Left hindlimb (tissue), 1 donor: ENCODE results near the gene DNAJC22.
"Not testable (repeated sequence)": the region's sequence is repeated elsewhere in the genome, so short reads cannot be mapped to it uniquely, and the experiment has no call there.

Source experiments
- DNase-seq: peaks from one replicate; pipeline ENCODE4 v3.0.0-alpha.2; 2018

The DNAJC22 gene

DNA sequence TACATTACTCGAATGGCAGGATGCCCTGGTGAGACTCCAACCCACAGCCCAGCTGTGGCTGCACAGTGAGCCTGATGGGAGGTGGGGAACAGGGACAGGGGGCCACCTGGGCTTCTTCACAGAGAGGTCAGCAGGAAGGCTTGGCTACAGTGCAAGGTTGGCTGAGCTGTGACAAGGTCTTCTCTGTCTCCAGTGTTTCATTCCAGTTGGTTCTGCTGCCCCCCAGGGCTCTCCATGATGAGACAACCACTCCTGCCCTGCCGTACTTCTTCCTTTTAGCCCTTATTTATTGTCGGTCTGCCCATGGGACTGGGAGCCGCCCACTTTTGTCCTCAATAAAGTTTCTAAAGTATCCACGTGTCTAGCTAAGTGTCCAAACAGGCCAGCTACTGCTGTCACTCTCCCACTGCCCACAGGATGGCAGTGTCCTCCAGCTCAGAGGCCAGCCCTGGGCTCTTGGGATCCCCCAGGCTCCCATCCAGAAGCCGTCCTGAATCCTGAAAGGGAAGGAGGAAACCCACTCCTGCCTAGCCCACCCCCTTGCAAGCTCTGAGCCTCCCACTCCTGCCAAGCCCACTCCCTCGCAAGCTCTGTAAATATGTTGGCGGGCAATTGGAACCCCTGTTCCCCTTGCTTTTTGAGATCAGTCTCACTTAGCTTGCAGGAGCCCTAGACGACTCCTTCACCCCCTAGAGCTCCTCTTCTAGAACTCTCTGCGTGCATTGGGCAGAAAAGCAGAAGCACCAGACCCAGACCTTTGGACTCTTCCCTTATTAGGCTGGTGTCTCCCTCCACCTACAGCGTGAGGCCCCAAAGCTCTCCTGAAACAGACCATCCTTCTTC lies 15.1 kb upstream of the DNAJC22 start:
- peak; percentile 79 for DNase-seq

DNA sequence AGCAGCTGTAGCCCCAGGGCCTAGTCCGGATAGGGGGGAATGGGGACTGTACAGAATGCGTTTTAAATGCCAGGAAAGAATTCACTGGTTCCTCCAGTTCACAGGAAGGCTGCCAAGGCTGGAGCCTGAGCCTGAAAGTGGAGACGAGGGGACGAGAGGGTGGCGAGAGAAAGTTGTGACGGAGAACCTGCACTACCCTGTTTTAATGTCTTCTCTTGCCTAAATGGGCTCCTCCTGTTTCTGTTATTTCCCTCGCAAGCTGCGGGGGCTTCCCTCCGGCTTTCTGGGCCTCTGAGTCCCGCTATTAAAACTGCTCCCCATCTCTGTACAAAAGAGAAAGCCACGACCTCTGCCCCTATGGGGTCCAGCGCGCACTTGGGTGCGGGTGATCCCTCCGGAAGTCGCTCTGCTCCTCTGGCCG lies 14.2 kb upstream of the DNAJC22 start:
- DNase-seq = no peak

DNA sequence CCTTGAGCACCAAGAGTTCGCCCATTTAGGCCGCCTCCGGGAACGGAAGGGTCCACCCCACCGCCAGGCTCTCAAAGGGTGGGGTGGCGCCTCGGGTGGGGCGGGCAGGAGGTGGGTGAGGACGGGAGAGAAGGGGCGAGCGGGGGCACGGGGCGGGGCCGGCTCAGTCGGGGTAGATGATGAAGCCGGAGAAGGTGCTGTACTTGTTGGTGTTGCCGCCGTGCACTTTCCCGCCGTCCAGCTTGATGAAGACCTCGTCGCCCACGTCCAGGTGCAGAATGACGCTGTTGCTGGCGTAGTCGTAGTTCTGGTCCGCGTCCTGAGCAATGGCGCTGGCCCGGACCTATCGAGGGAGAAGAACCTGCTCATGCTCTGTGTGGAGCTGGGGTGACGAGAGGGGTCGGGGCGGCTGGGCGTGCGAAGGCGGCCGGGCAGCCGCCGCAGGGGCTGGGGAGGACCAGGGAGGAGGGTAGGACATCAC lies 13.8 kb upstream of the DNAJC22 start:
- no peak for DNase-seq

DNA sequence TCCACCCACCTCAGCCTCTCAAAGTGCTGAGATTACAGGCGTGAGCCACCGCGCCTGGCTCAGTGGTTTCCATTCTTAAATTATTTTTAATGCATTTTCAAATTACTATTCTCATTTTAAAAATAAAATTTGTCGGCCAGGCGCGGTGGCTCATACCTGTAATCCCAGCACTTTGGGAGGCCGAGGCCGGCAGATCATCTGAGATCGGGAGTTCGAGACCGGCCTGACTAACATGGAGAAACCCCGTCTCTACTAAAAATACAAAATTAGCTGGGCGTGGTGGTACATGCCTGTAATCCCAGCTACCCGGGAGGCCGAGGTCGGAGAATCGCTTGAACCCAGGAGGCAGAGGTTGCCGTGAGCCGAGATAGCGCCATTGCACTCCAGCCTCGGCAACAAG lies 12.9 kb upstream of the DNAJC22 start:
- DNase-seq = not testable (repeated sequence)

- DNase-seq = no peak
These were observed 12.5 kb upstream of the DNAJC22 start for GRCh38 chr12:49334226-49334625.

DNA sequence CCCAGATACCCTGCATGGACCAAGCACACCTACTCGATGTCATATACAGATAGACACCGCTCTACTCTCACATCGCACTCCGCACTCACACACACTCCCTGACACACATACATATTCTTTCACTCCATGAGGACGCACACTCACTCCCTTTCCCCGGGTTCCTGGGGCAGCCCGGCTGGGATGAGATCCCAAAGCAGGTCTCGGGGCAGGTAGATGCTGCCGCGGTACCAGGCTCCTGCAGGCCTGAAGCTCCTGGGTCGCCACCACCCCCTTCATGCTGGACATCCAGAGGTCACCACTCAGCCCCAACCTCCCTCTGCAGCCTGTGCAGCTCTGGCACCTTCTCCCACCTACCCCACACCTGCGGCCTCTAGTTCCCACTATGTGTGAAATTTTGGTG lies 12.0 kb upstream of the DNAJC22 start:
- DNase-seq = no peak

DNA sequence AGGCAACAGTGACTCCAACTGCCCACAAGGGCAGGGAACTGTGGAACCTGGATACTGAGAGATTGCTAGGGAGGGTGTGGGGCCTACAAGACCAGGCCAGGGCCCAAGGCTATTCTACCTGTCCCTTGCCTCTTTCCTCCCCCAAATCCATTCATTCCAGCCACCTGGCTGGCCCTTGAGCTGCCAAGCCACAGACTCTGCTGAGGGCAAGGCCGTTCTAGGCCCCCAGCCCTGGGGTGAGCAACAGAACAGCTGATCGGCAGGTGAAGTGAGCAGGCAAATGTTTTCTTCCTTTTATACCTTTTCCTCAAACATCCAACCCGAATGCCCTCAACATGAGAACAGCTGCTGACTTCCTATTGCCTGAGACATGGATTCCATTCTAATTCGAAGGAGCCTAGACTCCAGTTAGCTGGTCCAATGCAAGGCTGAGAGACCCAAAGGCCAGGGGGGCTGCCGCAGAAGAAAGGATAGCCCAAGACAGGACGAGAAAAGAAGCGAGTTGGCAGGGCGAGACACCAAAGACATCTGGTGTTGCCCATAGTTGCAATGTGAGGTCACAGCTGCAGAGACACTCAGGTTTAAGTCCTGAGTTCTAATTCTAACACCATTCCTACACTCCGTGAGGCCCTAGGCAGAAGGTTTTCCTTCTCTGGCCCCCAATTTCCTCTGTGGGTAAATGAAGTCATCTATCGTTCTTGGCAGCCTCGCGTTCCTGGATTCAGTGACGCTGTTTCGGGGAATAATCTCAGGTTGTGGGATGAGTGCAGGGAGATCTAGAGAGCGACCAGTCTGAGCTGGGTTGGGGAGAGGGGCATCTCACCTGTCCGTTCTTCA lies 11.4 kb upstream of the DNAJC22 start:
- no peak for DNase-seq

- no peak for DNase-seq
These were observed 10.6 kb upstream of the DNAJC22 start for GRCh38 chr12:49335955-49336644.

- peak; percentile 89 for DNase-seq
These were observed 9.8 kb upstream of the DNAJC22 start, which contains the start of gene C1QL4 for GRCh38 chr12:49336645-49337584. C1QL4 (minus strand) TSS chr12:49337188; CDS start chr12:49336477, 711 bp downstream.

GRCh38 chr12:49338830-49339463 lies 7.7 kb upstream of the DNAJC22 start:
- DNase-seq = no peak

GRCh38 chr12:49339464-49339861 lies 7.2 kb upstream of the DNAJC22 start:
- no peak for DNase-seq

DNA sequence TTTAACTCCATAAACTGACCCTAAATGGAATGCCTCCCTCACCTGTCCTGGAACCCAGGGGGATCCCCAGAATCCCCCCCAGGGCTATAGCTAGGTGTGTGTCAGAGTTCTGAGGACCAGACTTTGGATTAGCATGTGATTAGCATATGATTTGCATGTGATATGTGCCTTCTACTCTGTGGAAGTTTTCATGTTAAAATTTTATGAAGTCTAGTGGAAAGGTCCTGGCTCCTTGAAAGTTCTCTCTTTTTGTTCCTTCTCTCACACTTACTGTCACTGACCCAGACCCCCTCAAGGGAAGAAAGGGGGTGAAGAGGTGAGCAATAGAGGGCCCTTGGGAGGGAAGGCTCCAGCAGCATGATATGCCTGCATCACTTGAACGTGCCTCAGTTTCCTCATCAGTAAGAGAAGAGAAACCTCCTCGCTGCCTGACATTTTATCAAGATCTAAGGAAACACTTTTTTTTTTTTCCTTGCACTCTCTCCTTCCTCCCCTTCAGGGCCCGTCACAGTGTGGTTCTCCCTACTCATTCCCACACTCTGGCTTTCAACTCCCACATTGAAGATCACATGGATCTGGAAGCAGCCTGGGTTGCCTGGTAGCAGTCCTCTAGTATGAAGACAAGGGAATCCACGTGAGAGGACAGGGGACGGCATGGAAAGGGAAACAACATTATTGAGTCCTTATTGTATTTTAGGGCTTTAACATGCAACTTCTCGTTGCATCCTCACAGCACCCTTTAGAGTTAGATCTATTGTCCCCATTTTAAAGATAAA lies 6.4 kb upstream of the DNAJC22 start:
- no peak for DNase-seq

- no peak for DNase-seq
These were observed 5.5 kb upstream of the DNAJC22 start for GRCh38 chr12:49340971-49341776.

- no peak for DNase-seq
These were observed 5.0 kb upstream of the DNAJC22 start for GRCh38 chr12:49341777-49342065.

DNA sequence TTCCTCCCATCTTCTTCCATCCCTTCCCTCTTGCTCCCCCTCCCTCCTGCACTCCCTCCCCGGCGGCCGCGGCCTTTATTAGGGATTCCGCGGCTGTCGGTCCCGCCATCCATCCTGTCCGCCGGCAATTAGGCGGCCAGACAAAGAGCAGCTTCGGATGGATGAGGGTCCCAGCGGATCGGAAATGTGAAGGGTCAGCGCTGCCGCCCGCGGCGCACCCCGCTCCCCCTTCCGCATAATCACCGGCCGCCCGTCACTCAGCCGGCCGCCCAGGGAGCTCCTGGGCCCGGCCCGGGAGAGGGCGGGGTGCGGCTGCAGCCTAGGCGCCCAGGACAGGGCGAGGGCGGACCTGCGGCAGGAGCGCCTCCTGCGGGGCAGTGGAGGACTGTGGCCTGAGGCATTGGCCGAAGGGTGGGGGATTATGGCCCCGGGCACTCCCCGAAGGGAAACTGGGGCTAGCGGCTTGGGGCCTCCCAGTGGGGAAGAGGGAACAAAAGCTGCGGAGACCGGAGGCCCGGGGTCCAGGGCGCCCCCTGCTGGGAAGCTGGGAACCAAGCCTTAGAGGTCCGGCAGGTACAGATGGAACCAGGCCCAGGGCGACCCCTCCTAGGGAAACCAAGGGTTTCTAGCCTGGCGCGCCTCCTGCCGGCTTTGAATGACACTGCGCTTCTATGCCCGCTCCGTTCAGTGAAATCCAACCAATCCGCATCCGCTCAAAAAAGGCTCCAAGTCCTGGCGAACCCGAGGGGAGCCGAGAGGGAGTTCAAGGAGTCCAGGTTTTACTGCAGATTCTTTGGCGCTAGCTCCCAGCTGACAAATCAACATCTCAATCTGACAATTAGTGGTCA lies 4.4 kb upstream of the DNAJC22 start:
- peak; percentile 79 for DNase-seq

DNA sequence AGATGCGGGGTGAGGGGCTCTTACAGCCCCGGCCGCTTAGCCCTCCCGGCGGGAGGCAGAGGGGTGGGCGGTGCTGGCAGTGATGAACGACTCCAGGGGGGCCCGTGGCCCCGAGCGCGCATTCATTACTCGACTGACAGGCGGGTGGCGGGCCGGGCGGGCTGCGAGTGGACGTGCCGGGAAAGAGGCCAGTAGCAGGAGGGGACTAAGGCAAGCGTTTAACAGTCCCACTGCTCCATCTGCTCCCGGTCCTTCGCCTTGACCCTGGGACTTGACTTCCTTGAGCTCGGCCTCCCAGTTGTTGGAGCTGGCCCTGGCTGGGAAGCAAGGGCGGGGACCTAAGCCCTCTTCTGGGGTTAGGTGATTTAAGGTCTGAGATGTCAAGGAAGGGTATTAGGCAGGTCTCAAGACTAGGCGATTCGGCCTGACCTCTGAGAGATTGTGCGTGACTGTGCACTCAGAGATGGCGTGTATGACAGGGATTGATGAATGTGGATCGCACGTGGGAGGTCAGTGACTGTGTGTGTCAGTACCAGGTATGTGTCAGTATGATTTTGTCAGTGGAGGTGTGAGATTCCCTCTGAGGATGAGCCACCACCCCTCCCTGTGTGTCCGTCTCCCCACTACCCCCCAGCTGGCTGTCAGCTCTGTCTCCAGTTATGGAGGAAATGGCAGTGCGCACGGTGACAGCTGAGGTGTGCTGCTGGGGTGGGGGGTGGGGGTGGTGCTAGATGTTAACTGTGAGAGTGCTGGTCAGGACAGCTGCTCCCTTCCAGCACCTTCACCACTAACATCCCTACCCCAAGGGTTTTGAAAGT lies 3.6 kb upstream of the DNAJC22 start:
- DNase-seq = no peak

- no peak for DNase-seq
These were observed 2.1 kb upstream of the DNAJC22 start for GRCh38 chr12:49344486-49345050.
